IPS-NIHi11 (cell line): ENCODE measurements around the gene MGME1.

ENCODE experiments used
- DNase-seq: peaks from one replicate; pipeline ENCODE4 v3.0.0; 2012; ENCODE audit warnings: mixed read lengths, low spot score

MGME1 gene

GRCh38 chr20:17992847-17993513 lies 24.2 kb downstream of the MGME1 start:
- DNase-seq, result no peak

DNA sequence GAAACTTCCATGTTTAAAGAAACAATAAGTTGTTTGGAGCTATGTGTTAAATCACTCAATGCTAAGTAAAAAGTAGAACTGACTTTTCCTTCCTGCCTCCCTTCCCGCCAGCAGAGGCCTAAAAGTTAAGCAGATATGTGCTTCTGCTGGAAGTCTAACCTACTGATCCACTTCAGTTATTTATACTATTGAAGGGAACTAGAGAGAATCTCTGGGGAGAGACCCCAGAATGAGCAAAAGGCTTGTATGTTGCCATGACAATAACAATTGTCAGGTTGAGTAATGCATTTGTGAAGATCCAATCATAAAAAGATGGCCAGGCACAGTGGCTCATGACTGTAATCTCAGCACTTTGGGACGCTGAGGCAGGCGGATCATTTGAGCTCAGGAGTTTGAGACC lies 24.7 kb downstream of the MGME1 start:
- DNase-seq, result no peak

- peak; percentile 62 for DNase-seq
Observed at GRCh38 chr20:17995967-17996819, 27.4 kb downstream of the MGME1 start.

DNA sequence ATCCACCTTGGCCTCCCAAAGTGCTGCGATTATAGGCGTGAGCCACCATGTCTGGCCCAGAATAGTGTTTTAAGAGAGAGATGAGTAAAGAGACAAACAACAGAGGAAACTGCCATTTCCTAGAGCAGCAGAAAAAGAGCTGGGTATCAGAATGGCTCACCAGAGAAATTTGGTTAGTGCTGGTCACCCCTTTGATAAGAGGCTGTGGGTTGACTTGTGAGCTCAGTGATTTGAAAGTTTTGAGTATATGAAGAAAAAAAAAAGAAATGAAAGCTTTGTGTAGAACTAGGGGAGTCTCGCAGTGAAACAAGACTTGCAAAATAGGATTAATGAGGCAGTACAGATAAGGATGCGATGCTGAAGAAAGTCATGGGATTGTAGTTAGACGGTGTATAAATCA lies 29.6 kb downstream of the MGME1 start:
- DNase-seq, result no peak

GRCh38 chr20:17999566-17999965 lies 30.7 kb downstream of the MGME1 start:
- no peak for DNase-seq

GRCh38 chr20:18001131-18001921 lies 32.5 kb downstream of the MGME1 start:
- DNase-seq, result no peak

- no peak for DNase-seq
Observed at GRCh38 chr20:18003897-18004296, 35.1 kb downstream of the MGME1 start.

DNA sequence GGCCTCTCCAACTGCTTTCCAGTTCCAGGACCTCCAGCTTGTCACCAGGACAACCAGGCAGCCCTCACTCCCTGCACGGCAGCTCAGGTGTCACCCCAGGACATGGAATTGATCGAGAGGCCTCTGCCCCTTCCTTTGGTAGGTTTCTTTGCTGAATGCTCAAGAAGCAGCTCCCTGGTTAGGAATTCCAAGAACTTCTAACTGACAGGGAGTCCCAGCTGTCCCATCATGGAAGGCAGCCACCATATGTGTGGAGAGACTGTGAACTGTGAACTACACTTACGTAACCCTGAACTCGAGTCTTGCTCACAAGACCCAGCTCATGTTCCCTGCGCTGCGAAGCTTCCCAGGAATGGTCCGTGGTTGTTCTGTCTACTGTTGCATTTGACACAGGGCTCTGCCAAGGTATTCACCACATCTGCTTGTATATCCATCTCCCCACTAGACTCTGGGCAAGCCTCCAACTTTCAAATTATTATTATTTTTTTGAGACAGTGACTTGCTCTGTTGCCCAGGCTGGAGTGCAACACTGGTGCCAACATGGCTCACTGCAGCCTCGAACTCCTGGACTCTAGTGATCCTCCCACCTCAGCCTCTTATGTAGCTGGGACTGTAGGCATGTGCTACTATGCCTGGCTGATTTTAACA lies 35.7 kb downstream of the MGME1 start:
- no peak for DNase-seq

- DNase-seq, result peak; percentile 43
Observed at GRCh38 chr20:18005170-18005989, 36.6 kb downstream of the MGME1 start.

- DNase-seq, result no peak
Observed at GRCh38 chr20:18005990-18006364, 37.2 kb downstream of the MGME1 start.

DNA sequence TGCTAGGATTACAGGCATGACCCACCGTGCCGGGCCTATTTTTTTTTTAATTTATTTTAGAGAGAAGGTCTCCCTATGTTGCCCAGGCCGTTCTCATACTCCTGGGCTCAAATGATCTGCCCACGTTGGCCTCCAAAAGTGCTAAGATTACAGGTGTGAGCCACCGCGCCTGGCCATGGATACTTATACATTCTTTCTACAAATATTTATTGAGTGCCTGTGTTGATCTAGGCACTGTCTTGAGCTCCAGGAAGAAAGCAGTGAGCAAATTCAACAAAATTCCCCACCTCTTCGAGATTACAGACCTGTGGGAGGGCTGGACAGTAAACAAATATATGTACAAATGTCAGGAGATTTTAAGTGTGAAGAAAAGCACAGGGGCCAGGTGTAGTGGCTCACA lies 37.9 kb downstream of the MGME1 start:
- DNase-seq, result no peak

GRCh38 chr20:18007534-18008292 lies 38.9 kb downstream of the MGME1 start:
- no peak for DNase-seq

- no peak for DNase-seq
Observed at GRCh38 chr20:18009116-18009515, 40.3 kb downstream of the MGME1 start.

- DNase-seq, result no peak
Observed at GRCh38 chr20:18011482-18011881, 42.7 kb downstream of the MGME1 start.

GRCh38 chr20:18011951-18012645 lies 43.3 kb downstream of the MGME1 start:
- DNase-seq, result no peak

DNA sequence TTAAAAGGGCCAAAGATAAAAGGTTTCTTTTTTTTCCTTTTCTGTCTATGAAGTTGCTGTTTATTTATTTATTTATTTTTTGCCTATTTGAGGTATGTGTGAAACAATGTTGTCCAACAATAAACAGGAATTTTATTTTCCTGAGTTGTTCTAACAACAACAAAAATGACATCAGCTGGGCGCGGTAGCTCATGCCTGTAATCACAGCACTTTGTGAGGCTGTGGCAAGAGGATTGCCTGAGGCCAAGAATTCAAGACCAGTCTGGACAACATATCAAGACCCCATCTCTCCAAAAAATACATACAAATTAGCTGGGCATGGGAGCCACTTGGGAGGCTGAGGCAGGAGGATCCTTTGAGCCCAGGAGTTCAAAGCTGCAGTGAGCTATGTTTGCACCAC lies 44.1 kb downstream of the MGME1 start:
- DNase-seq, result no peak

GRCh38 chr20:18014411-18014810 lies 45.6 kb downstream of the MGME1 start:
- DNase-seq, result no peak

DNA sequence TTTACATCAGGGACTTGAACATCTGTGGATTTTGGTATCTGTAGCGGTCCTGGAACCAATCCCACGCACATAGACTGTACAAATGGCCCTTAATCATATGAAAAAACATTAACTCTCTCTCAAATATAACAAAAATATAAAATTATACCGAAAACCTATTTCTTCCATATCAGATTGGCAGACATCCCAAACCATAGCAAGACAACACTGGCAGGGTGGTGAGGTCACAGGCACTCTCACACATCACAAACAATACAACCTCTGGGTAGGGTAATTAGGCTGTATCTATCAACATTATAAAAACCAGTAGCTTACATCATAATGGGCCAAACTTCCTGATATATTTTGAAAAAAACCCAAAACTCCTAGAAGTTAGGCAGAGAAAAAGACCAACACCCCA lies 48.0 kb downstream of the MGME1 start:
- no peak for DNase-seq

GRCh38 chr20:18018100-18018499 lies 49.3 kb downstream of the MGME1 start:
- no peak for DNase-seq

- peak; percentile 76 for DNase-seq
Observed at GRCh38 chr20:18019068-18019467, 50.2 kb downstream of the MGME1 start.
